ENCODE measurements around the gene LATS1.
"Not testable (repeated sequence)": the region's sequence is repeated elsewhere in the genome, so short reads cannot be mapped to it uniquely, and the experiment has no call there.

LATS1 gene

GRCh38 chr6:149727793-149728498, 10.0 kb upstream of the LATS1 start:
- DNase-seq, result no peak

GRCh38 chr6:149725785-149726184, 7.9 kb upstream of the LATS1 start:
- no peak for DNase-seq

- peak; percentile 66 for DNase-seq
Measured at GRCh38 chr6:149723771-149724417, 6.0 kb upstream of the LATS1 start.

GRCh38 chr6:149723262-149723661, 5.4 kb upstream of the LATS1 start:
- no peak for DNase-seq

- no peak for DNase-seq
Measured at GRCh38 chr6:149719531-149719930, 1.6 kb upstream of the LATS1 start.

GRCh38 chr6:149717255-149717587, 680 bp downstream of the LATS1 start:
- no peak for DNase-seq

GRCh38 chr6:149716181-149716963, 1.5 kb downstream of the LATS1 start:
- peak; percentile 13 for DNase-seq

GRCh38 chr6:149714442-149714841, 3.5 kb downstream of the LATS1 start:
- no peak for DNase-seq

GRCh38 chr6:149711711-149712110, 6.2 kb downstream of the LATS1 start:
- no peak for DNase-seq

GRCh38 chr6:149701714-149702113, 16.2 kb downstream of the LATS1 start:
- DNase-seq, result no peak

GRCh38 chr6:149699150-149699549, 18.8 kb downstream of the LATS1 start:
- peak; percentile 22 for DNase-seq

- no peak for DNase-seq
Measured at GRCh38 chr6:149698175-149698574, 19.7 kb downstream of the LATS1 start.

GRCh38 chr6:149696901-149697300, 21.0 kb downstream of the LATS1 start:
- no peak for DNase-seq

GRCh38 chr6:149694921-149695320, 23.0 kb downstream of the LATS1 start:
- DNase-seq, result peak; percentile 88

- no peak for DNase-seq
Measured at GRCh38 chr6:149691201-149691600, 26.7 kb downstream of the LATS1 start.

- no peak for DNase-seq
Measured at GRCh38 chr6:149686230-149686629, 31.7 kb downstream of the LATS1 start.

- peak; percentile 98 for DNase-seq
Measured at GRCh38 chr6:149683256-149683859, 34.5 kb downstream of the LATS1 start.

GRCh38 chr6:149681845-149682244, 36.1 kb downstream of the LATS1 start:
- not testable (repeated sequence) for DNase-seq

- peak; percentile 29 for DNase-seq
Measured at GRCh38 chr6:149681209-149681608, 36.7 kb downstream of the LATS1 start.

GRCh38 chr6:149680503-149680902, 37.4 kb downstream of the LATS1 start:
- no peak for DNase-seq

- not testable (repeated sequence) for DNase-seq
Measured at GRCh38 chr6:149672265-149672664, 45.6 kb downstream of the LATS1 start.

GRCh38 chr6:149660028-149660427, 57.9 kb downstream of the LATS1 start:
- no peak for DNase-seq

- no peak for DNase-seq
Measured at GRCh38 chr6:149657441-149657840, 60.5 kb downstream of the LATS1 start.

- no peak for DNase-seq
Measured at GRCh38 chr6:149651056-149651455, 66.8 kb downstream of the LATS1 start.
